Measurements from ENCODE around the gene FRMD3.
"Not testable (repeated sequence)": the region's sequence is repeated elsewhere in the genome, so short reads cannot be mapped to it uniquely, and the experiment has no call there.

FRMD3 gene

DNA sequence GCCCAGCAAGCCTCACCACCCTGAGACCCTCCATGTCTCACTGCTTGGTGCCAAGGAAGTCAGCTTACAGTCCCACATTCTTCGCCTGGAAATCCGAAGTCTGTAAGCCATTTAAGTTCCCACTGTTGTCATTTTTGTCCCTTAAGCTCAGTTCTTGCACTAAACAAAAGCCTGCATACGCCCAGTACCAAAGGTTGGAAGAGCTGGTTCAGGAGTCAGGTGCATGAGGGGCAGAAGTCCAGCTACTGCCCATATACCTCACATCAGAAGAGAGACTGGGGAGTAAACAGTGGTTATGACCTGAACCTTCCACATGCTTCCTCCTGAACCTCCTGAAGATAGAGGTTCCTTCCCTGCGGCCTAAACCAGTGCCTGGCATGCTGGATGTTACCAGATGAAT lies 146.0 kb downstream of the FRMD3 start:
- DNase-seq (ENCODE audit: low read depth in 2 of 2), result no peak

- no peak for DNase-seq (ENCODE audit: low read depth in 2 of 2)
Measured at GRCh38 chr9:83388346-83388745, 149.9 kb downstream of the FRMD3 start.

GRCh38 chr9:83387401-83388185 lies 150.6 kb downstream of the FRMD3 start:
- no peak for DNase-seq (ENCODE audit: low read depth in 2 of 2)

GRCh38 chr9:83385317-83385716 lies 152.9 kb downstream of the FRMD3 start:
- DNase-seq (ENCODE audit: low read depth in 2 of 2), result no peak

DNA sequence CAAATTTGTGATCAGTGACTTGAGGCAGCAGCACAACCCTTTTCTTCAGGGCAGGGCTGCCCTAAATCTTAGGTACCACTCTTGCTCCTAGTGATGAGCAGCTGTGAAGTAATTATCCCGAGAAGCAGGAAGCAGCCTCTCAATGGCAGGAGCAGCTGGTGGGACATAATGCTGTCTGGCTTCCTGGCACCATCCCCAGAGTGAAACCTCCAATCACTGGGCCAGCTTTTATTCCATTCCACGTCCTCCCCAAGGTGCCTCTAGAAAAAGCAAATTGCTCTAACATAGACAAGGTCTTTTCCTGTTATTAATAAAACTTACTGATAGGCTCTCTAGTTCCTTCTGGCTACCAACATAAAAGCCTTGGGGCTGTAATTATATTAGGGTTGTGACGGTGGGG lies 154.0 kb downstream of the FRMD3 start:
- DNase-seq (ENCODE audit: low read depth in 2 of 2), result no peak

DNA sequence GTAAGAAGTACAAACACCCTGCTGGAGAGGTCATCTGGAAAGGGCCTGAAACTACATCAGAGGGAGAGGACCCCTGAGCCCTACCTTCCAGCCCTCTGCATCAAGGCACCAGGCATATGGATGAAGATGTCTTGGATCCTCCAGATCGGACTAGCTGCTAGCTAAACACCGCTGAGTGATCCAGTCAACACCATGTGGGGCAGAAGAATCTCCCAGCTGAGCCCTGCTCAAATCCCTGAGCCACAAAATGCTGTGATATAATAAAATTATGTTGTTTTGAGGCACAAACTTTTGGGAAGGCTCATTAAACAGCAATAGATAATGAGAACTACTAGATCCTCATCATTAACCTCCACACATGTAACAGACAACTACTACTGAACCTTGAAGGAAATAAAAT lies 155.2 kb downstream of the FRMD3 start:
- no peak for DNase-seq (ENCODE audit: low read depth in 2 of 2)

- no peak for DNase-seq (ENCODE audit: low read depth in 2 of 2)
Measured at GRCh38 chr9:83382421-83382820, 155.8 kb downstream of the FRMD3 start.

DNA sequence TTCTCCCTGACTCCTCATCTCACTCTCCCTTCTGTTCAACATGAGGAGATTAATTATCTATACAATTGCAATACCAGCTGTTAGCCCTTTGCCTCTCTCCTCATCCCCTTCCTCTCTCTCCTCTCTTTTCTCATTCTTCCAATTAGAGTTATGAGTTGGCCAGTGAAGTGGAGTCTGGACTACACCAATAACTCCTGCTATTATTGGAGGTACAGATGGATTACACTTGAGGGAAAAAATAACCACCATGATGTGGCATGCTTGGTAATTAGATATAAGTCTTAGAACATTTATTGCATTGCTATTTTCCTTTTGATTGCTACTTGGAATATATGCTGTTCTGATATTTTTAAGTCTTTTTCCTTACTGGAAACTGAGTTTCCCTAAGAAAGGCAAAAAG lies 159.2 kb downstream of the FRMD3 start:
- DNase-seq (ENCODE audit: low read depth in 2 of 2), result no peak

DNA sequence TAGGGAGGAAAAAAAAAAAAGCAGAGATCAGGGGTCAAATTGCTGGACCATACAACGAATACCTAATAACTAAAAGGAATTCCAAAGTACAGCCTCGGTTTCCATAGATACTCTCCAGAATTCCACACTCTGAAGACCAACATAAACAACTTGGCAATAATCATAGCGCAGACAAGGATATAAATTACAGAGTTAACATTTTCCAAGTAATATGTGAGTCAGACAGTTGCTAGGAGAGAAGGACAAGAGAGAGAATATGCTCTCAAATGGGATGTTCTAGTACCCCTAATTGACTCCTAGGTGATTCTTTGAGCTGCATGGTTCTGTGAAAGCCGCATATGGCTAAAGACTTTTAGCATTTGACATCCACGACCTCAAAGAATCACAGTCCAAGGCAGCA lies 165.2 kb downstream of the FRMD3 start:
- DNase-seq (ENCODE audit: low read depth in 2 of 2), result no peak

DNA sequence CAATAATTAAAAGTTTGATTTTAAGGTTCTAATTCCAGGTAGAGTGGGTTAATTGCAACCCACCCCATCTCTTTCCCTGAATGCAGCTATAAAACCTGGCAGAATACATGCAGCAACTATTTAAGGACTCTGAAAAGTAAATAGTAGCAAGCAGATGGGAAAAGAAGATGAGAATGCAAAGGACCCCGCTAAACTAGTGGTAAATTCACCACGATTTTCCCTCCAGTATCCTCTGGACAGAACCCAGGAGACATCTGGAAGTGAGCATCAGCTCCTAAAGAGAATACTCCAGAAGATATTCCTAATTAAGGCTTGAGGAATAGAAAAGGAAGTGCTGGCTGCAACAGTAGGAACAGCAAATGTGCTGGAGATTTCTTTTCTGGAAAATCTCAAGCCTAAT lies 170.9 kb downstream of the FRMD3 start:
- DNase-seq (ENCODE audit: low read depth in 2 of 2), result no peak

- DNase-seq (ENCODE audit: low read depth in 2 of 2), result no peak
Measured at GRCh38 chr9:83362341-83362995, 175.7 kb downstream of the FRMD3 start.

DNA sequence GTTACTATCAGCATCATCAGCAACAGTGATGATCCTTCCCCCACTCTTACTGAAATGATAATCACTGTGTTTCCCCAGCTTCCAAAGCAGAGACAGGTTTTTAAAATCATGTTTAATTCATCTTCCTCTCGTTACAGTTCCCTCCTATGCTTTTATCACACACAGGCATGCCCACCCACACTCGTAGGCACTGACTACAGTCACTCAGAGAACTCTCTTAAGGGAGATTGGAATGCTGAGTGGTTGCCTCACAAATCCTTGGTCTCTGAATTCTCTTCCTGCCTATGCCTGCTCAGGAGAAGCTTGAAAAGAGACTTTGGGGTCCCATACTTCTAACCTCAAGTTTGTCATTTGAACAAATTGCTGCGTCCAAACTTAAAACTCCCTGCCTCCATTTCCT lies 179.2 kb downstream of the FRMD3 start:
- no peak for DNase-seq (ENCODE audit: low read depth in 2 of 2)

GRCh38 chr9:83358493-83358892 lies 179.7 kb downstream of the FRMD3 start:
- not testable (repeated sequence) for DNase-seq (ENCODE audit: low read depth in 2 of 2)

GRCh38 chr9:83355729-83356151 lies 182.5 kb downstream of the FRMD3 start:
- no peak for DNase-seq (ENCODE audit: low read depth in 2 of 2)

DNA sequence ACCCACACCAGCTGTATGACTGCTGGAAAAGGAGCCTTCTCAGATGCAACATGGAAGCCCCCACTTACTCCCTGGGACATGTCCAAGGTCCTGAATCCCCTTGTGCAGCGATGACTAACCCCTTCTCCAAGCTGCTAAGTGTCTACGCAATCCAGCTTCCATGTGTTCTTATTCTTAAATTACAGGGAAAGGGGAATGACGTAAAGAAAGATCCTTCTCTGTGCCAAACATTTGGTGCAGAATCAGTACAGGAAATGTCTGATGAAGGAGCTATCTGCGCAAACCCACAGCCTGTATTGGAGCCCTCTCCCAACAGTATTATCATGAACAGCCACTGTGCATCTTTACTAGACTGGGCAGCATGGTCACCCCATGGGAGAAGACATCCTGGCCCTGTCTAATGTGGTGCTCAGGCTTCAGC lies 183.2 kb downstream of the FRMD3 start:
- no peak for DNase-seq (ENCODE audit: low read depth in 2 of 2)

- DNase-seq (ENCODE audit: low read depth in 2 of 2), result no peak
Measured at GRCh38 chr9:83349031-83349430, 189.2 kb downstream of the FRMD3 start.

DNA sequence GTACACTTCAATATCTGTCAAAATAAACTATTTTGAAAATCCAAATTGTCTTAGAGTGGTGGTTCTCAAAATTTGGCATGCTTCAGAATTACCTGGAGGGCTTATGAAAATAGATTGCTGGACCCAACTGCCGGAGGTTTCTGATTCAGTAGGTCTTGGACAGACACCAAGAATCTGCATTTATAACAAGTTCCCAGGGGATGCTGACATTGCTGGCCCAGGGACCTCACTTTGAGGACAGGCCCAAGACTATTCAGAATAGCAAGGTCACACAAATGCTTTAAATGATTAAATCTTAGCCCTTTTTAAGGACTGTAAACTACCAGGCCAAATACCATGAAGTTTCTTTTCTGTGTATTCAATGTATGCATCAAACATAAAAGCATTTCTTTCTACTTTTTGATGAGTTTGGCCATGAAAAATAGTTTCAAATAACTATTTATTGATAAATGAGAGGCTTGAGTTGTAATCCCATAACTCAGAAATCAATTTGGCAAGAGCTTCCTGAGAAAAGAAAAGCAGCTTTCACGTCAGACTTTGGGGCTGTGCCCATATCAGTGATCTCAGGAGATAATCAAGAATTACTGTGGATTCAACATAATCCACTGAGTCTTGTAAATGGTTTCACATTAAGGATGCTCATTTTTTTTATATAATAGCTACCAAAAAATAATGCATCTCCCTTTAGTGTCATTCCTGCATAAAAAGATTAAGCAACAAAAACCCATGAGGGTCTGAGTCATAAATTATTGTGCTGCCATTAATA lies 191.4 kb downstream of the FRMD3 start:
- no peak for DNase-seq (ENCODE audit: low read depth in 2 of 2)

DNA sequence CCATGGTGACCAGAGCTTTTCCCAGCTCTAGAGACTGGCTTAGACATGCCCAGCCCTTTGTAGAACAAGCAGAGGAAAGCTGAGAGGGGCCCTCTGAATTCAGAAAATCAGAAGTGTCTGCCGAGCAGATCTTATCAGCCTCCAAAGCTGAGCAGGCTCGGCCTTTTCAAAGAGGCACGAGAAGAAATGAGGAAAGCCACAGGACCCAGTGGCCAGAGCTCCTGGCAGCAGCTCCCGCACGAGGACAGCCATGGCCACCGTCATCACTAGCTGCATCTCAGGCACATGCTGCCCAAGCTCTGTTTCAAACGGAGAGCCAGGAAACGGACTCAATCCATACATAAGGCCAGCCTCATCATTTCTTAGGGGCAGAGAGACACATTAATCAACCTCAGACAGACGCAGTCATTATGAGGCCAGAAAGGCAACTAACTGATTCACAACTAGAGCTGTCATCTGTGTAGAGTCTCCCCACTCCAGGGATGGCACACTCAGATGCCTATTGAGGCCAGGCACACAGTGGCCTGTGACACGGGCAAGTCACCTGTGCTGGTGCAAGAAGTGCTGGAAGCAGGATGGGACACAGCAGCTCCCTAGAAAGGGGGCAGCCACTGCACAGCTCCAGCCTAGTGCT lies 194.7 kb downstream of the FRMD3 start:
- no peak for DNase-seq (ENCODE audit: low read depth in 2 of 2)

GRCh38 chr9:83342731-83343130 lies 195.5 kb downstream of the FRMD3 start:
- DNase-seq (ENCODE audit: low read depth in 2 of 2), result no peak

- no peak for DNase-seq (ENCODE audit: low read depth in 2 of 2)
Measured at GRCh38 chr9:83342006-83342405, 196.2 kb downstream of the FRMD3 start.

- DNase-seq (ENCODE audit: low read depth in 2 of 2), result no peak
Measured at GRCh38 chr9:83340451-83340850, 197.8 kb downstream of the FRMD3 start.

GRCh38 chr9:83339435-83339834 lies 198.8 kb downstream of the FRMD3 start:
- DNase-seq (ENCODE audit: low read depth in 2 of 2), result no peak
